SK-N-SH (cell line): ENCODE data around the gene INF2. TPM values are rescaled to one million over a fixed set of nuclear protein-coding genes. Genes with fewer than 3 reads are reported as not detected.

Source experiments
- CTCF ChIA-PET: fragments of 300-600, 350-600 bp; formaldehyde crosslinking; extraction: SDS; loops from one replicate; lab custom pipeline; 2021; lab: Yijun Ruan, JAX
- POLR2A ChIA-PET: fragments of 350-600 bp; sonication (Branson Sonifier 250); formaldehyde crosslinking; extraction: SDS; loops from one replicate; lab custom pipeline; 2020; ENCODE audit warnings: antibody characterized with exemption, inconsistent platforms; lab: Yijun Ruan, JAX
- DNase-seq: peaks from one replicate; pipeline ENCODE4 v3.0.0; 2012
- H2AFZ ChIP-seq: fragments of 200-600 bp; sonication (generic); 2 replicates; pipeline ENCODE4 v1.8.1; 2016; ENCODE audit warnings: antibody characterized with exemption, mild to moderate bottlenecking, low read depth
- H3F3A ChIP-seq: fragments of 200-600 bp; sonication (generic); replicated peaks from 2 replicates; pipeline ENCODE3; 2016; ENCODE audit warnings: antibody characterized with exemption, mild to moderate bottlenecking; ENCODE audit not compliant: insufficient read depth
- H3K27ac ChIP-seq, 2 experiments: fragments of 200-500 bp in 1 of 2; fragments of 200-600 bp in 1 of 2; sonication (Bioruptor generic) in 1 of 2; sonication (generic), shearing (Covaris generic) in 1 of 2; 2 replicates each; pipeline versions ENCODE4 v1.5.1 to v1.6.1; 2014 to 2016; ENCODE audit warnings: low read depth in 2 of 2, inconsistent platforms in 1 of 2, low read length in 1 of 2, mild to moderate bottlenecking in 1 of 2, mixed read lengths in 1 of 2
- H3K27me3 ChIP-seq: fragments of 200-600 bp; sonication (generic), shearing (Covaris generic); 2 replicates; pipeline ENCODE4 v1.6.1; 2016; ENCODE audit warnings: mixed run types; ENCODE audit not compliant: insufficient read depth
- H3K36me3 ChIP-seq, 2 experiments: fragments of 200-500 bp in 1 of 2; fragments of 200-600 bp in 1 of 2; sonication (Bioruptor generic) in 1 of 2; sonication (generic) in 1 of 2; replicated peaks in 1 of 2; 2 replicates each; pipeline versions ENCODE3 to v1.5.1; 2014 to 2016; ENCODE audit warnings: low read length in 1 of 2, mild to moderate bottlenecking in 1 of 2; ENCODE audit not compliant: insufficient read depth in 2 of 2, control insufficient read depth in 1 of 2
- H3K4me1 ChIP-seq, 2 experiments: fragments of 200-500 bp in 1 of 2; fragments of 200-600 bp in 1 of 2; sonication (Bioruptor generic) in 1 of 2; sonication (generic), shearing (Covaris generic) in 1 of 2; 2 replicates each; pipeline versions ENCODE4 v1.5.1 to v1.6.1; 2014 to 2016; ENCODE audit warnings: low read depth in 1 of 2, low read length in 1 of 2, mixed run types in 1 of 2; ENCODE audit not compliant: insufficient read depth in 2 of 2, control insufficient read depth in 1 of 2
- H3K4me2 ChIP-seq: fragments of 200-600 bp; sonication (generic), shearing (Covaris generic); 2 replicates; pipeline ENCODE4 v1.6.1; 2017; ENCODE audit warnings: mixed run types
- H3K4me3 ChIP-seq, 2 experiments: fragments of 200-500 bp in 1 of 2; fragments of 200-600 bp in 1 of 2; sonication (Bioruptor generic) in 1 of 2; sonication (generic), shearing (Covaris generic) in 1 of 2; 2 replicates each; pipeline versions ENCODE4 v1.5.1 to v1.8.1; 2014 to 2016; ENCODE audit warnings: low read depth in 2 of 2, inconsistent platforms in 1 of 2, low read length in 1 of 2, mild to moderate bottlenecking in 1 of 2, mixed read lengths in 1 of 2, moderate library complexity in 1 of 2
- H3K79me2 ChIP-seq: fragments of 200-600 bp; sonication (generic); 2 replicates; pipeline ENCODE4 v1.8.1; 2017; ENCODE audit warnings: mild to moderate bottlenecking; ENCODE audit not compliant: insufficient read depth
- H3K9ac ChIP-seq: fragments of 200-600 bp; sonication (generic); 2 replicates; pipeline ENCODE4 v1.6.1; 2017; ENCODE audit warnings: mixed run types
- H3K9me2 ChIP-seq: fragments of 200-600 bp; sonication (generic); 2 replicates; pipeline ENCODE4 v1.6.1; 2017; ENCODE audit warnings: mixed run types
- H3K9me3 ChIP-seq: fragments of 200-600 bp; sonication (generic); 2 replicates; pipeline ENCODE4 v1.6.1; 2017; ENCODE audit warnings: mixed run types, mild to moderate bottlenecking, moderate library complexity
- H4K20me1 ChIP-seq: fragments of 200-600 bp; sonication (generic); 2 replicates; pipeline ENCODE4 v1.6.1; 2017; ENCODE audit warnings: mild to moderate bottlenecking, mixed run types; ENCODE audit not compliant: insufficient read depth
- CTCF ChIP-seq: fragments of 200-600 bp; sonication (generic); IDR thresholded peaks from 2 replicates; pipeline ENCODE4 v1.6.1; 2017; ENCODE audit warnings: antibody characterized with exemption, mild to moderate bottlenecking, moderate library complexity
- EZH2phosphoT487 ChIP-seq: fragments of 200-600 bp; sonication (generic); IDR thresholded peaks from 2 replicates; pipeline ENCODE4 v1.6.1; 2017; ENCODE audit warnings: low read depth, mixed run types, mild to moderate bottlenecking, antibody characterized with exemption, moderate library complexity, borderline replicate concordance
- FOXM1 ChIP-seq: IDR thresholded peaks from 2 replicates; pipeline ENCODE4 v1.4.0; 2012; ENCODE audit warnings: low read depth, mild to moderate bottlenecking
- MAX ChIP-seq: IDR thresholded peaks from 2 replicates; pipeline ENCODE4 v1.4.0; 2012; ENCODE audit warnings: low read depth
- MEF2A ChIP-seq: IDR thresholded peaks from 2 replicates; pipeline ENCODE4 v1.4.0; 2012; ENCODE audit warnings: low read depth, borderline replicate concordance
- MXI1 ChIP-seq: IDR thresholded peaks from 2 replicates; pipeline ENCODE4 v1.6.1; 2012; ENCODE audit warnings: mild to moderate bottlenecking, low read depth, low read length, improper control_type of control experiment
- NRF1 ChIP-seq: IDR thresholded peaks from 2 replicates; pipeline ENCODE4 v1.6.1; 2012; ENCODE audit warnings: low read depth, mild to moderate bottlenecking, low read length
- REST ChIP-seq: IDR thresholded peaks from 2 replicates; pipeline ENCODE4 v1.6.1; 2012; ENCODE audit warnings: mild to moderate bottlenecking, low read depth, low read length, moderate library complexity
- RFX5 ChIP-seq: IDR thresholded peaks from 2 replicates; pipeline ENCODE4 v1.6.1; 2012; ENCODE audit warnings: mild to moderate bottlenecking, improper control_type of control experiment, low read length
- RXRA ChIP-seq: IDR thresholded peaks from 2 replicates; pipeline ENCODE4 v1.4.0; 2012; ENCODE audit warnings: low read depth, mild to moderate bottlenecking, borderline replicate concordance
- SIN3A ChIP-seq: IDR thresholded peaks from 2 replicates; pipeline ENCODE4 v1.6.1; 2012; ENCODE audit warnings: low read depth, mild to moderate bottlenecking, low read length, moderate library complexity, borderline replicate concordance
- TCF12 ChIP-seq: IDR thresholded peaks from 2 replicates; pipeline ENCODE4 v1.4.0; 2012
- YY1 ChIP-seq: IDR thresholded peaks from 2 replicates; pipeline ENCODE4 v1.4.0; 2012; ENCODE audit warnings: low read depth, mild to moderate bottlenecking
- ZBTB33 ChIP-seq: IDR thresholded peaks from 2 replicates; pipeline ENCODE4 v1.4.0; 2012; ENCODE audit warnings: low read depth, borderline replicate concordance
- WGBS: methylation state at CpG from one replicate; pipeline ENCODE4 v1.1.6; 2017; ENCODE audit warnings: low lambda C conversion rate; 5-methylcytosine and 5-hydroxymethylcytosine counted together
- polyA plus RNA-seq, 3 experiments: library from polyadenylated mRNA; depleted of rRNA; stranded (reverse); fragments of >200 nt; gene quantifications; 2 replicates each; pipeline ENCODE4 v1.2.3, GENCODE V29; 2012

The INF2 gene
- polyA plus RNA-seq, 1 of the 3 experiments (the other 2 are of a cell fraction) = 32.5 TPM

GRCh38 chr14:104746934-104747481 lies 57.6 kb downstream of the INF2 start (continued):
- TF ChIP-seq REST (no peak), RXRA (no peak), TCF12 (no peak)
- TF ChIP-seq, all 33 proteins: peak for 0

GRCh38 chr14:104747876-104748275 lies 58.5 kb downstream of the INF2 start:
- H3K4me3 ChIP-seq = no peak overlapping the region
- H3K9ac ChIP-seq = no peak overlapping the region
- peaks cover 7% of the 10 kb centered on the region for H3F3A ChIP-seq
- H4K20me1 ChIP-seq = no peaks in the 10 kb centered on the region
- no peak for TF ChIP-seq CTCF
- no peak for TF ChIP-seq YY1
- TF ChIP-seq MXI1 = no peak
- no peak for TF ChIP-seq RFX5
- TF ChIP-seq EZH2phosphoT487 = no peak
- no peak for TF ChIP-seq FOXM1
- TF ChIP-seq NRF1 = no peak
- TF ChIP-seq MEF2A = no peak
- no peak for TF ChIP-seq MAX
- no peak for TF ChIP-seq SIN3A
- no peak for TF ChIP-seq ZBTB33
- TF ChIP-seq, all 33 proteins: peak for 0
- no peak overlapping the region for H3K4me2 ChIP-seq
- no peaks in the 10 kb centered on the region for H3K9me2 ChIP-seq
- no peaks in the 10 kb centered on the region for H3K9me3 ChIP-seq
- POLR2A ChIA-PET = no interaction called here
- no peak for DNase-seq
- 90% methylated on average over 7 of the region's 9 CpGs for WGBS
- peaks cover under 1% of the 10 kb centered on the region; the same call in 1 of the 2 replicates for H3K79me2 ChIP-seq
- peaks cover 0 to 2% of the 10 kb centered on the region in 2 experiments; a peak in 1 of 4 replicates for H3K4me1 ChIP-seq
- H3K27ac ChIP-seq = no peak overlapping the region
- peaks cover 0 to 5% of the 10 kb centered on the region in 2 experiments for H3K36me3 ChIP-seq
- no peak overlapping the region for H2AFZ ChIP-seq
- H3K27me3 ChIP-seq = no peaks in the 10 kb centered on the region
- CTCF ChIA-PET = no interaction called here
